ENCODE data around the gene C22orf23.

DNA sequence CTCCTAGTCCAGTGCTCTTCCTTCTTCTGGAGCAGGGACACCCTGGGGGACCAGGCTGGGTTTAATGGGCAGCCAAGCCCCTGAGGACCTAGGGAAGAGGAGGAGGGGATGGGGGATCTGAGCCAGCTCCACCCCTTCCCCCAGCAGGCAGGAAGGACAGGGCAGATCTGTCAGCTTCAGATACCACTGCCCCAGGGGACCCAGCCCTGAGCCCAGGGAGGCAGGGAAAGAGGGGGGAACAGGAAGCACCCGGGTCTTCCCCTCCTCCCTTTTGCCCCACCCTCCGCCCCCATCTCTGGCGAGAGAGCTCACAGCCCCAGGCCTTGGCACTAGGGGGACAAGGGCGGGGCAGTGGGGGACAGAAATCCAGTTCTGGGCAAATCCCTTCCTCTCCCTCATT lies 42.7 kb upstream of the C22orf23 start:
- TF ChIP-seq, protein P1, sequence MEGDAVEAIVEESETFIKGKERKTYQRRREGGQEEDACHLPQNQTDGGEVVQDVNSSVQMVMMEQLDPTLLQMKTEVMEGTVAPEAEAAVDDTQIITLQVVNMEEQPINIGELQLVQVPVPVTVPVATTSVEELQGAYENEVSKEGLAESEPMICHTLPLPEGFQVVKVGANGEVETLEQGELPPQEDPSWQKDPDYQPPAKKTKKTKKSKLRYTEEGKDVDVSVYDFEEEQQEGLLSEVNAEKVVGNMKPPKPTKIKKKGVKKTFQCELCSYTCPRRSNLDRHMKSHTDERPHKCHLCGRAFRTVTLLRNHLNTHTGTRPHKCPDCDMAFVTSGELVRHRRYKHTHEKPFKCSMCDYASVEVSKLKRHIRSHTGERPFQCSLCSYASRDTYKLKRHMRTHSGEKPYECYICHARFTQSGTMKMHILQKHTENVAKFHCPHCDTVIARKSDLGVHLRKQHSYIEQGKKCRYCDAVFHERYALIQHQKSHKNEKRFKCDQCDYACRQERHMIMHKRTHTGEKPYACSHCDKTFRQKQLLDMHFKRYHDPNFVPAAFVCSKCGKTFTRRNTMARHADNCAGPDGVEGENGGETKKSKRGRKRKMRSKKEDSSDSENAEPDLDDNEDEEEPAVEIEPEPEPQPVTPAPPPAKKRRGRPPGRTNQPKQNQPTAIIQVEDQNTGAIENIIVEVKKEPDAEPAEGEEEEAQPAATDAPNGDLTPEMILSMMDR (IDR thresholded peaks at IDR 0.05) = no peak
- no peak for TF ChIP-seq POLR2A (IDR thresholded peaks at IDR 0.05)
